ENCODE measurements around the gene RAB8B. TPM values are rescaled to one million over a fixed set of nuclear protein-coding genes. Genes with fewer than 3 reads are reported as not detected.

Gene RAB8B
- total and polyA plus RNA-seq, 9 of the 15 experiments (the other 6 are each of a cell fraction or from before 2014, with no cell fraction given): 7.8 to 32.1 (median 24.2) TPM

DNA sequence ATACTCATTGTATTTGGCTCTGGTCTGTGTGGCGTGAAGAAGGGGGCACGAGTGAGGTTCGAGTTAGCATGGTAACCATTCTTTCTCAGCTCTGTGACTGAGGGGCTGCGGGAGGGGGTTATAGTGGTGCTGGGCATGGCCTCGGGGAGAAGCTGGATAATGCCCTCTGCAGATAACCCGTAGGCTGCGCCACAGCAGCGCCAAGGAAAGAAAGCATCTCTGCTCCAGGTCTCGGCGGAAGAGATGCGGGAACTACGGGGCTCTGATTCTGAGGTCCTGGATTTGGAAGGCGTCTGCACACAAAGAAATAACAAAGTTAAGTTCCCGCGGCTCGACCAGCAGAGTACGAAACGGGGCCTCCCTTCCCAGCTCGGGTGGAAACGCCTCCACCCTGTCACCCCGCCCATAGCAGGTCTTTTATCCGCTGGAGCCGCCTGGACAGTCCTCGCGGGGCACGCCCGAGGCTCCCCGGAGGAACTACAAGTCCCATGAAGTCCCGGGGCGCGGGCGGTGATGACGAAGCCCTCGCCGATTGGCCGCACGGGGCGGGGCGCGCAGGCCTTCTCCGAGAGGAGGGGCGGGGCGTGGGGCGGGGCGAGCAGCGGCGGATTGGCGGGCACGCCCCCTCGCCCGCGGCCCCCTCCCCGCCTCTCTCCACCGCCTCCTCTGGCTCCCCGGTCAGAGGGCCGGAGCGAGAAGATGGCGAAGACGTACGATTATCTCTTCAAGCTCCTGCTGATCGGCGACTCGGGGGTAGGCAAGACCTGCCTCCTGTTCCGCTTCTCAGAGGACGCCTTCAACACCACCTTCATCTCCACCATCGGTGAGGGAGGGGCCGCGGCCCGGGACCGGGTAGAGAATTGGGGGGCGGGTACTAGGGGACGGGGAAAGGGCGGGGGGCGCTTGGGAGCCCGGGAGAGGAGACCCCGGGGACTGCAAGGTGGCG lies at the start of gene RAB8B (continued):
- TF ChIP-seq, protein P1, sequence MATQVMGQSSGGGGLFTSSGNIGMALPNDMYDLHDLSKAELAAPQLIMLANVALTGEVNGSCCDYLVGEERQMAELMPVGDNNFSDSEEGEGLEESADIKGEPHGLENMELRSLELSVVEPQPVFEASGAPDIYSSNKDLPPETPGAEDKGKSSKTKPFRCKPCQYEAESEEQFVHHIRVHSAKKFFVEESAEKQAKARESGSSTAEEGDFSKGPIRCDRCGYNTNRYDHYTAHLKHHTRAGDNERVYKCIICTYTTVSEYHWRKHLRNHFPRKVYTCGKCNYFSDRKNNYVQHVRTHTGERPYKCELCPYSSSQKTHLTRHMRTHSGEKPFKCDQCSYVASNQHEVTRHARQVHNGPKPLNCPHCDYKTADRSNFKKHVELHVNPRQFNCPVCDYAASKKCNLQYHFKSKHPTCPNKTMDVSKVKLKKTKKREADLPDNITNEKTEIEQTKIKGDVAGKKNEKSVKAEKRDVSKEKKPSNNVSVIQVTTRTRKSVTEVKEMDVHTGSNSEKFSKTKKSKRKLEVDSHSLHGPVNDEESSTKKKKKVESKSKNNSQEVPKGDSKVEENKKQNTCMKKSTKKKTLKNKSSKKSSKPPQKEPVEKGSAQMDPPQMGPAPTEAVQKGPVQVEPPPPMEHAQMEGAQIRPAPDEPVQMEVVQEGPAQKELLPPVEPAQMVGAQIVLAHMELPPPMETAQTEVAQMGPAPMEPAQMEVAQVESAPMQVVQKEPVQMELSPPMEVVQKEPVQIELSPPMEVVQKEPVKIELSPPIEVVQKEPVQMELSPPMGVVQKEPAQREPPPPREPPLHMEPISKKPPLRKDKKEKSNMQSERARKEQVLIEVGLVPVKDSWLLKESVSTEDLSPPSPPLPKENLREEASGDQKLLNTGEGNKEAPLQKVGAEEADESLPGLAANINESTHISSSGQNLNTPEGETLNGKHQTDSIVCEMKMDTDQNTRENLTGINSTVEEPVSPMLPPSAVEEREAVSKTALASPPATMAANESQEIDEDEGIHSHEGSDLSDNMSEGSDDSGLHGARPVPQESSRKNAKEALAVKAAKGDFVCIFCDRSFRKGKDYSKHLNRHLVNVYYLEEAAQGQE (IDR thresholded peaks at IDR 0.05; ENCODE audit: borderline replicate concordance): no peak
- TF ChIP-seq, protein P1 (CRISPR knock-in tag; IDR thresholded peaks at IDR 0.05; ENCODE audit: low read depth): peak; percentile 36; the same call in 1 of the 2 replicates
- TF ChIP-seq SMARCE1 (IDR thresholded peaks at IDR 0.05) (no peak), MTF1 (CRISPR knock-in tag; IDR thresholded peaks at IDR 0.05; ENCODE audit: borderline replicate concordance) (no peak), FOXP1 (CRISPR knock-in tag; IDR thresholded peaks at IDR 0.05) (no peak), SLC30A9 (CRISPR knock-in tag; IDR thresholded peaks at IDR 0.05) (no peak), MTA1 (IDR thresholded peaks at IDR 0.05; ENCODE audit: borderline replicate concordance) (peak; percentile 97), SIX5 (IDR thresholded peaks at IDR 0.05; ENCODE audit: borderline replicate concordance in 1 of 2, insufficient read depth in 1 of 2, low read depth in 1 of 2, low read length in 2 of 2) (peak; percentile 89 to 96), JUND (IDR thresholded peaks at IDR 0.05; ENCODE audit: borderline replicate concordance, low read depth, low read length) (peak; percentile 47; the same call in 1 of the 2 replicates), JUND (tag; IDR thresholded peaks at IDR 0.05; ENCODE audit: borderline replicate concordance, low read depth, low read length) (no peak; the same call in 2 of the 3 replicates), SIRT6 (IDR thresholded peaks at IDR 0.05; ENCODE audit: low read depth, low read length) (no peak), SUPT5H (IDR thresholded peaks at IDR 0.05) (peak; percentile 66), ATF7 (IDR thresholded peaks at IDR 0.05) (peak; percentile 55), ZFX (CRISPR knock-in tag; IDR thresholded peaks at IDR 0.05) (peak; percentile 33)
- TF ChIP-seq, protein P2, sequence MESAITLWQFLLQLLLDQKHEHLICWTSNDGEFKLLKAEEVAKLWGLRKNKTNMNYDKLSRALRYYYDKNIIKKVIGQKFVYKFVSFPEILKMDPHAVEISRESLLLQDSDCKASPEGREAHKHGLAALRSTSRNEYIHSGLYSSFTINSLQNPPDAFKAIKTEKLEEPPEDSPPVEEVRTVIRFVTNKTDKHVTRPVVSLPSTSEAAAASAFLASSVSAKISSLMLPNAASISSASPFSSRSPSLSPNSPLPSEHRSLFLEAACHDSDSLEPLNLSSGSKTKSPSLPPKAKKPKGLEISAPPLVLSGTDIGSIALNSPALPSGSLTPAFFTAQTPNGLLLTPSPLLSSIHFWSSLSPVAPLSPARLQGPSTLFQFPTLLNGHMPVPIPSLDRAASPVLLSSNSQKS (CRISPR knock-in tag; IDR thresholded peaks at IDR 0.05): no peak
- TF ChIP-seq, protein P3, sequence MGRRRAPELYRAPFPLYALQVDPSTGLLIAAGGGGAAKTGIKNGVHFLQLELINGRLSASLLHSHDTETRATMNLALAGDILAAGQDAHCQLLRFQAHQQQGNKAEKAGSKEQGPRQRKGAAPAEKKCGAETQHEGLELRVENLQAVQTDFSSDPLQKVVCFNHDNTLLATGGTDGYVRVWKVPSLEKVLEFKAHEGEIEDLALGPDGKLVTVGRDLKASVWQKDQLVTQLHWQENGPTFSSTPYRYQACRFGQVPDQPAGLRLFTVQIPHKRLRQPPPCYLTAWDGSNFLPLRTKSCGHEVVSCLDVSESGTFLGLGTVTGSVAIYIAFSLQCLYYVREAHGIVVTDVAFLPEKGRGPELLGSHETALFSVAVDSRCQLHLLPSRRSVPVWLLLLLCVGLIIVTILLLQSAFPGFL (CRISPR knock-in tag; IDR thresholded peaks at IDR 0.05): no peak
- TF ChIP-seq, protein P4, sequence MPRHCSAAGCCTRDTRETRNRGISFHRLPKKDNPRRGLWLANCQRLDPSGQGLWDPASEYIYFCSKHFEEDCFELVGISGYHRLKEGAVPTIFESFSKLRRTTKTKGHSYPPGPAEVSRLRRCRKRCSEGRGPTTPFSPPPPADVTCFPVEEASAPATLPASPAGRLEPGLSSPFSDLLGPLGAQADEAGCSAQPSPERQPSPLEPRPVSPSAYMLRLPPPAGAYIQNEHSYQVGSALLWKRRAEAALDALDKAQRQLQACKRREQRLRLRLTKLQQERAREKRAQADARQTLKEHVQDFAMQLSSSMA (CRISPR knock-in tag; IDR thresholded peaks at IDR 0.05): no peak
